PC-3 (cell line): ENCODE results near the gene NPSR1. TPM values are rescaled to one million over a fixed set of nuclear protein-coding genes. Genes with fewer than 3 reads are reported as not detected.

Experiments
- ATAC-seq: fragments of 200-7000 bp; cut with Tn5 transposase; 2 replicates; pipeline ENCODE4 v1.9.1; 2020; ENCODE audit warnings: mild to moderate bottlenecking, moderate library complexity
- BruUV-seq: library from RNA; stranded (reverse); fragments of 400-500 nt; replicated peaks from 2 replicates; lab custom pipeline; 2021; lab: Mats Ljungman, UMichigan
- CTCF ChIA-PET: fragments of 300-600 bp; sonication (Branson Sonifier 250); formaldehyde crosslinking; loops from one replicate; lab custom pipeline; 2022; ENCODE audit warnings: antibody characterized with exemption; lab: Charles Lee
- POLR2A ChIA-PET: fragments of 300-600 bp; sonication (Branson Sonifier 250); formaldehyde crosslinking; loops from one replicate; lab custom pipeline; 2022; ENCODE audit warnings: antibody characterized with exemption; ENCODE audit not compliant: unreplicated experiment; lab: Charles Lee
- DNase-seq: peaks from one replicate; pipeline ENCODE4 v3.0.0-alpha.2; 2015
- H2AFZ ChIP-seq: fragments of 300-600 bp; sonication (generic); 2 replicates; pipeline ENCODE4 v1.6.0; 2016; ENCODE audit warnings: antibody characterized with exemption, low read length
- H3F3A ChIP-seq: fragments of 300-600 bp; sonication (generic); one replicate; pipeline ENCODE4 v1.6.0; 2017; ENCODE audit warnings: antibody characterized with exemption, low read length, control low read depth, mild to moderate bottlenecking; ENCODE audit not compliant: unreplicated experiment
- H3K27ac ChIP-seq: fragments of 300-600 bp; sonication (generic); 2 replicates; pipeline ENCODE4 v1.5.1; 2016; ENCODE audit warnings: mild to moderate bottlenecking, low read length
- H3K27me3 ChIP-seq: fragments of 300-600 bp; sonication (generic); 2 replicates; pipeline ENCODE4 v1.6.1; 2016; ENCODE audit warnings: low read length, mixed read lengths
- H3K36me3 ChIP-seq: fragments of 300-600 bp; sonication (generic); 2 replicates; pipeline ENCODE4 v1.6.1; 2016; ENCODE audit warnings: low read depth, mixed run types, low read length, mixed read lengths
- H3K4me1 ChIP-seq: fragments of 300-600 bp; sonication (generic); 2 replicates; pipeline ENCODE4 v1.5.1; 2016; ENCODE audit warnings: low read length; ENCODE audit not compliant: insufficient read depth
- H3K4me2 ChIP-seq: fragments of 300-600 bp; sonication (generic); 2 replicates; pipeline ENCODE4 v1.6.0; 2016; ENCODE audit warnings: low read length
- H3K4me3 ChIP-seq: fragments of 300-600 bp; sonication (generic); 2 replicates; pipeline ENCODE4 v1.5.1; 2016; ENCODE audit warnings: mild to moderate bottlenecking, low read length, mixed read lengths
- H3K79me2 ChIP-seq: fragments of 300-600 bp; sonication (generic); 2 replicates; pipeline ENCODE4 v1.6.1; 2017; ENCODE audit warnings: low read length, mixed read lengths
- H3K9ac ChIP-seq: fragments of 300-600 bp; sonication (generic); 2 replicates; pipeline ENCODE4 v1.6.0; 2016; ENCODE audit warnings: mild to moderate bottlenecking, low read length
- H3K9me2 ChIP-seq: fragments of 300-600 bp; sonication (generic); replicated peaks from 2 replicates; pipeline ENCODE4 v1.6.1; 2016; ENCODE audit warnings: mixed run types, low read length, mixed read lengths
- H3K9me3 ChIP-seq: fragments of 300-600 bp; sonication (generic); 2 replicates; pipeline ENCODE4 v1.6.1; 2016; ENCODE audit warnings: low read length, mixed read lengths
- H4K20me1 ChIP-seq: fragments of 300-600 bp; sonication (generic); 2 replicates; pipeline ENCODE4 v1.6.1; 2016; ENCODE audit warnings: low read length, mixed read lengths
- EZH2 ChIP-seq: fragments of 300-600 bp; sonication (generic); IDR thresholded peaks from one replicate; pipeline ENCODE4 v1.6.1; 2017; ENCODE audit warnings: antibody characterized with exemption, mild to moderate bottlenecking, low read length; ENCODE audit not compliant: unreplicated experiment
- EZH2phosphoT487 ChIP-seq: fragments of 300-600 bp; sonication (generic); IDR thresholded peaks from 2 replicates; pipeline ENCODE4 v1.6.1; 2018; ENCODE audit warnings: mild to moderate bottlenecking, antibody characterized with exemption, low read length, borderline replicate concordance
- intact Hi-C: fragments of 100-400 bp; cut with micrococcal nuclease; formaldehyde crosslinking; loops from 2 replicates; pipeline ENCODE4 v1.9.0; 2023
- total RNA-seq: library from RNA; depleted of rRNA; stranded (reverse); fragments of >200 nt; gene quantifications from 2 replicates; pipeline ENCODE4 v1.2.3, GENCODE V29; 2014
- TF ChIP-seq, protein P1 (sequence below): fragments of 300-600 bp; sonication (generic); conservative IDR thresholded peaks from 2 replicates; pipeline ENCODE4 v1.5.1; 2017; ENCODE audit warnings: antibody characterized with exemption, low read depth, mild to moderate bottlenecking, low read length

NPSR1 gene
- total RNA-seq, 1 experiment from 2014 or later = not detected

DNA sequence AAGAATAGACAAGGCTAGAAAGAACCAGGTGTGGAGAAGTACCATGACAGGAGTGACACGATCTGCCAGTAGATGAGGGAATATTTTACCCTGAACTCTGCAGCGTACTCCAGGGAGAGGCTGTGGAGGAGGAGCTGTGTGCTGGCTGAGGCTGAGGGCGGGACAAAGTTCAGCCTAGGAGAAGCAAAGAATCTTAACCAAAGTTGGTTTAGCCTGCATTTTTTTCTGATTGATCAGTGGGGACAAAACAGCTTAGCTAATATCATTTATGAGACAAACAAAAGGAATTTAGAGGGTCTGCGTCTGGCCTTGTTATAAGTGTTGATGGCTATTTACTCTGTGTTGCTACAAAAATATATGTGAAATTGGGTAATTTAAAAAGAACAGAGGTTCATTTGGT is 5.2 kb upstream of the NPSR1 start:
- no peak overlapping the region for H3K4me3 ChIP-seq
- H3K9me2 ChIP-seq = 0 out of 2 replicates have a peak, but pooled peaks cover 4% of the 10 kb centered on the region
- no peaks in the 10 kb centered on the region; the same call in 1 of the 2 replicates for H3K4me1 ChIP-seq
- no TSS peak for BruUV-seq
- H4K20me1 ChIP-seq = no peaks in the 10 kb centered on the region
- H3K9ac ChIP-seq = no peak overlapping the region
- H3F3A ChIP-seq = no peaks in the 10 kb centered on the region
- no peak for ATAC-seq
- no peaks in the 10 kb centered on the region for H3K79me2 ChIP-seq
- CTCF ChIA-PET = no interaction called here
- no peak overlapping the region for H3K4me2 ChIP-seq
- TF ChIP-seq EZH2 = no peak
- TF ChIP-seq EZH2phosphoT487 = no peak
- TF ChIP-seq, protein P1, sequence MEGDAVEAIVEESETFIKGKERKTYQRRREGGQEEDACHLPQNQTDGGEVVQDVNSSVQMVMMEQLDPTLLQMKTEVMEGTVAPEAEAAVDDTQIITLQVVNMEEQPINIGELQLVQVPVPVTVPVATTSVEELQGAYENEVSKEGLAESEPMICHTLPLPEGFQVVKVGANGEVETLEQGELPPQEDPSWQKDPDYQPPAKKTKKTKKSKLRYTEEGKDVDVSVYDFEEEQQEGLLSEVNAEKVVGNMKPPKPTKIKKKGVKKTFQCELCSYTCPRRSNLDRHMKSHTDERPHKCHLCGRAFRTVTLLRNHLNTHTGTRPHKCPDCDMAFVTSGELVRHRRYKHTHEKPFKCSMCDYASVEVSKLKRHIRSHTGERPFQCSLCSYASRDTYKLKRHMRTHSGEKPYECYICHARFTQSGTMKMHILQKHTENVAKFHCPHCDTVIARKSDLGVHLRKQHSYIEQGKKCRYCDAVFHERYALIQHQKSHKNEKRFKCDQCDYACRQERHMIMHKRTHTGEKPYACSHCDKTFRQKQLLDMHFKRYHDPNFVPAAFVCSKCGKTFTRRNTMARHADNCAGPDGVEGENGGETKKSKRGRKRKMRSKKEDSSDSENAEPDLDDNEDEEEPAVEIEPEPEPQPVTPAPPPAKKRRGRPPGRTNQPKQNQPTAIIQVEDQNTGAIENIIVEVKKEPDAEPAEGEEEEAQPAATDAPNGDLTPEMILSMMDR = no peak
- H3K36me3 ChIP-seq = no peaks in the 10 kb centered on the region
- 0 out of 2 replicates have a peak, but pooled peaks cover 10% of the 10 kb centered on the region for H3K27me3 ChIP-seq
- H3K9me3 ChIP-seq = no peaks in the 10 kb centered on the region
- H2AFZ ChIP-seq = no peak overlapping the region
- intact Hi-C loops = no loop called here
- no peak overlapping the region for H3K27ac ChIP-seq
- DNase-seq = peak; percentile 34
- POLR2A ChIA-PET = no interaction called here

DNA sequence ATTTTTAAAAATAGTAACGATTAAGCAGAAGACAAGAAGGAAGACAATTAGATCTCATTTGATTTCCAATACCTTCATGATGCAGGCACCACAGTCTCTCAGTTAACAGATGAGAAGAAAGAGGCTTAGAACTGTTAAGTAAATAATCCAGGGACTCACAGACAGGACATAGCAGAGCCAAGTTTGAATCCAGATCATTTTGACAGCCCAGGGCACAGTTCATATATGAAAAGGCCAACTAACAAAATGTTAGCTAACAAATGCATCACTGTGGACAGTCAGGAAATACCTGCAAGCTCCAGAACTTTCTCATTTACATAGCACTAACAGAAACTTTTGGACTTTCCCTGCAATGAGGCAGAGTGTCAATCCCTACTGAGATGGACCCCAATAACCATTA is 4.2 kb upstream of the NPSR1 start:
- H4K20me1 ChIP-seq = no peaks in the 10 kb centered on the region
- no peaks in the 10 kb centered on the region for H3K79me2 ChIP-seq
- no peaks in the 10 kb centered on the region for H3K9me3 ChIP-seq
- H3K27me3 ChIP-seq = 0 out of 2 replicates have a peak, but pooled peaks cover 17% of the 10 kb centered on the region
- TF ChIP-seq, protein P1 = no peak
- TF ChIP-seq EZH2phosphoT487 = no peak
- no peak for TF ChIP-seq EZH2
- no TSS peak for BruUV-seq
- no peak overlapping the region for H3K27ac ChIP-seq
- no peak overlapping the region for H3K4me2 ChIP-seq
- DNase-seq (no peak), ATAC-seq (no peak)
- 0 out of 2 replicates have a peak, but pooled peaks cover 4% of the 10 kb centered on the region for H3K9me2 ChIP-seq
- no peaks in the 10 kb centered on the region for H3K36me3 ChIP-seq
- intact Hi-C loops = no loop called here
- POLR2A ChIA-PET = no interaction called here
- CTCF ChIA-PET = no interaction called here
- H2AFZ ChIP-seq = no peak overlapping the region
- no peak overlapping the region for H3K9ac ChIP-seq
- H3K4me1 ChIP-seq = no peaks in the 10 kb centered on the region; the same call in 1 of the 2 replicates
- no peaks in the 10 kb centered on the region for H3F3A ChIP-seq
- H3K4me3 ChIP-seq = no peak overlapping the region

DNA sequence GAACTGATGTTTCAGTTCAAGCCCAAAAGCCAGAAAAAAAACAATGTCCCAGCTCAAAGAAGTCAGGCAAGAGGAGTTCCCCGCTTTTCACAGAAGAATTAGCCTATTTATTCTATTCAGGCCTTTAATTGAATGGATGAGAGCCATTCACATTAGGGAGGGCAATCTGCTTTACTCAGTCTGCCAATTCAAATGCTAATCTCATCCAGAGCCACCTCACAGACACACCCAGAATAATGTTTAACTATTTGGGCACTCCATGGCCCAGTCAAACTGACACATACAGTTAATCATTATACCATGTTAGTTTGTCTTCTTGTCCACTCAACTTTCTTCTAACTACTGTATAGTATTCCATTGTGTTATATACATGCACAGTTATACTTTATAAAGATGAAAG is 2.6 kb upstream of the NPSR1 start:
- no TSS peak for BruUV-seq
- no peak overlapping the region for H3K4me3 ChIP-seq
- H3K9me3 ChIP-seq = no peaks in the 10 kb centered on the region
- no peak overlapping the region for H3K27ac ChIP-seq
- H3K9ac ChIP-seq = no peak overlapping the region
- CTCF ChIA-PET = no interaction called here
- no peak for DNase-seq
- TF ChIP-seq, protein P1 = no peak
- TF ChIP-seq EZH2phosphoT487 = no peak
- no peak for TF ChIP-seq EZH2
- H3K36me3 ChIP-seq = no peaks in the 10 kb centered on the region
- H3F3A ChIP-seq = no peaks in the 10 kb centered on the region
- H3K4me2 ChIP-seq = no peak overlapping the region
- POLR2A ChIA-PET = no interaction called here
- no peaks in the 10 kb centered on the region for H4K20me1 ChIP-seq
- no peaks in the 10 kb centered on the region for H3K9me2 ChIP-seq
- H3K4me1 ChIP-seq = no peaks in the 10 kb centered on the region; the same call in 1 of the 2 replicates
- no peak for ATAC-seq
- H2AFZ ChIP-seq = no peak overlapping the region
- no peaks in the 10 kb centered on the region for H3K79me2 ChIP-seq
- H3K27me3 ChIP-seq = 0 out of 2 replicates have a peak, but pooled peaks cover 21% of the 10 kb centered on the region
- intact Hi-C loops = no loop called here
